Thyroid gland (tissue), 4 donors: ENCODE data around the gene PSD4. TPM values are rescaled to one million over a fixed set of nuclear protein-coding genes. Genes with fewer than 3 reads are reported as not detected.
"Not testable (repeated sequence)": the region's sequence is repeated elsewhere in the genome, so short reads cannot be mapped to it uniquely, and the experiment has no call there.

Experiments
- DNase-seq, 2 donors: peaks; one replicate each; pipeline ENCODE4 v3.0.0-alpha.2; 2019
- H3K27ac ChIP-seq, 3 donors: fragments of 200-600 bp; sonication (generic); 1 replicate in 2 of 3; 2 replicates in 1 of 3; pipeline ENCODE4 v1.5.1; 2016 to 2019; ENCODE audit warnings: mild to moderate bottlenecking in 1 of 3, moderate library complexity in 1 of 3
- H3K27me3 ChIP-seq: fragments of 200-600 bp; sonication (generic); one replicate; pipeline ENCODE4 v1.5.1; 2019
- H3K36me3 ChIP-seq, 2 donors: fragments of 200-600 bp; sonication (generic); one replicate each; pipeline ENCODE4 v1.5.1; 2016 to 2019
- H3K4me1 ChIP-seq, 2 donors: fragments of 200-600 bp; sonication (generic); one replicate each; pipeline ENCODE4 v1.5.1; 2017 to 2019
- H3K4me3 ChIP-seq, 3 donors: fragments of 200-600 bp; sonication (generic); replicated peaks in 1 of 3; 1 replicate in 2 of 3; 2 replicates in 1 of 3; pipeline ENCODE4 v1.5.1; 2016; ENCODE audit warnings: mild to moderate bottlenecking in 1 of 3
- H3K9me3 ChIP-seq: fragments of 200-600 bp; sonication (generic); one replicate; pipeline ENCODE4 v1.5.1; 2017
- CTCF ChIP-seq, 6 experiments: fragments of 200-600 bp in 3 of 6; fragments of 450-650 bp in 3 of 6; sonication (generic) in 3 of 6; IDR thresholded peaks; one replicate each; pipeline ENCODE4 v1.5.1; 2016 to 2019; ENCODE audit warnings: antibody characterized with exemption in 6 of 6, mild to moderate bottlenecking in 2 of 6, inconsistent platforms in 1 of 6, moderate library complexity in 1 of 6
- POLR2A ChIP-seq, 2 donors: fragments of 450-650 bp; IDR thresholded peaks; one replicate each; pipeline ENCODE4 v1.6.1; 2017; ENCODE audit warnings: antibody characterized with exemption in 2 of 2, mild to moderate bottlenecking in 2 of 2, moderate library complexity in 1 of 2
- WGBS, 2 donors: methylation state at CpG; one replicate each; pipeline ENCODE4 v1.1.5; 2017; 5-methylcytosine and 5-hydroxymethylcytosine counted together
- intact Hi-C: fragments of 100-400 bp; cut with DNase I; formaldehyde crosslinking; loops from one replicate; pipeline ENCODE4 v1.15.1; 2023
- total RNA-seq, 4 donors: library from RNA; depleted of rRNA; stranded (reverse); fragments of >200 nt; gene quantifications; one replicate each; pipeline ENCODE4 v1.2.3, GENCODE V29; 2016

PSD4 gene
- total RNA-seq, 4 donors from 2014 or later = 63.7 to 136 (median 111) TPM

GRCh38 chr2:113232740-113233139 is 59.0 kb downstream of the PSD4 start:
- Histone ChIP-seq H3K36me3 (peaks cover 73 to 84% of the 10 kb centered on the region in 2 donors), H3K27ac (peak overlapping the region in 2 of 3 donors; percentile 67 to 83), H3K4me1 (peaks cover 43 to 45% of the 10 kb centered on the region in 2 donors), H3K27me3 (no peaks in the 10 kb centered on the region), H3K4me3 (no peak overlapping the region), H3K9me3 (no peaks in the 10 kb centered on the region)
- TF ChIP-seq POLR2A (IDR thresholded peaks at IDR 0.05) = no peak
- no peak for TF ChIP-seq CTCF (IDR thresholded peaks at IDR 0.05)
- 87 to 90% methylated on average over 6 of the region's 6 CpGs for WGBS, 2 donors
- intact Hi-C loops = no loop called here
- peak in 1 of 2 donors; percentile 29 for DNase-seq

- no peaks in the 10 kb centered on the region for H3K27me3 ChIP-seq
- H3K36me3 ChIP-seq = peaks cover 75 to 91% of the 10 kb centered on the region in 2 donors
- peaks cover 34 to 39% of the 10 kb centered on the region in 2 donors for H3K4me1 ChIP-seq
- 84 to 86% methylated on average over 9 of the region's 9 CpGs for WGBS, 2 donors
- TF ChIP-seq POLR2A (IDR thresholded peaks at IDR 0.05) (peak in 1 of 2 donors; percentile 20), CTCF (IDR thresholded peaks at IDR 0.05) (peak in 5 of 6 experiments; percentile 18 to 48 (median 45))
- H3K27ac ChIP-seq = peak overlapping the region in 2 of 3 donors; percentile 67 to 83
- no peaks in the 10 kb centered on the region for H3K9me3 ChIP-seq
- peak; percentile 72 to 73 for DNase-seq
- no peak overlapping the region for H3K4me3 ChIP-seq
- intact Hi-C loops = no loop called here
Measured at GRCh38 chr2:113233593-113234550, 60.1 kb downstream of the PSD4 start.

GRCh38 chr2:113234721-113235346 is 61.1 kb downstream of the PSD4 start:
- Histone ChIP-seq H3K9me3 (no peaks in the 10 kb centered on the region), H3K27ac (peak overlapping the region in 1 of 3 donors; percentile 83), H3K27me3 (no peaks in the 10 kb centered on the region), H3K4me1 (peaks cover 31 to 39% of the 10 kb centered on the region in 2 donors), H3K36me3 (peaks cover 74 to 95% of the 10 kb centered on the region in 2 donors), H3K4me3 (no peak overlapping the region)
- DNase-seq = no peak
- intact Hi-C loops = no loop called here
- TF ChIP-seq POLR2A (IDR thresholded peaks at IDR 0.05) = no peak
- no peak for TF ChIP-seq CTCF (IDR thresholded peaks at IDR 0.05)
- 85 to 91% methylated on average over 14 to 16 of the region's 16 CpGs for WGBS, 2 donors

- peak in 1 of 2 donors; percentile 47 for DNase-seq
- H3K9me3 ChIP-seq, intact Hi-C loops, H3K4me3 ChIP-seq, H3K27me3 ChIP-seq: not testable (repeated sequence)
- Histone ChIP-seq H3K36me3 (peaks cover 69 to 94% of the 10 kb centered on the region in 2 donors), H3K4me1 (peaks cover 36 to 41% of the 10 kb centered on the region in 2 donors), H3K27ac (peak overlapping the region in 1 of 3 donors; percentile 83)
- WGBS, 2 donors = 83 to 85% methylated on average over 38 to 46 of the region's 74 CpGs
- TF ChIP-seq POLR2A (IDR thresholded peaks at IDR 0.05) = peak in 1 of 2 donors; percentile 33
Measured at GRCh38 chr2:113235347-113236226, 61.8 kb downstream of the PSD4 start.
